Measurements from ENCODE around the gene CALHM1.

The CALHM1 gene

GRCh38 chr10:103442031-103442461 lies 16.7 kb downstream of the CALHM1 start:
- ChIA-PET POLR2A (interaction anchor here (0.5 to 0.6 kb wide), 2 partner anchors 9 to 63 kb away, joined by 3 to 4 read pairs; no protein-coding TSS in a partner anchor), CTCF (interaction anchor here (0.6 to 5.0 kb wide), 4 partner anchors 25 to 43 kb away, joined by 3 to 18 read pairs (median 6); no protein-coding TSS in a partner anchor)
- TF ChIP-seq CTCF (IDR thresholded peaks at IDR 0.05; ENCODE audit: insufficient read depth, low read length, missing control alignments), result no peak
- no peak overlapping the region for H3K4me3 ChIP-seq (ENCODE audit: low read depth, low read length)
- no peak for DNase-seq (ENCODE audit: low read depth, low spot score)

GRCh38 chr10:103441611-103442010 lies 17.1 kb downstream of the CALHM1 start:
- no peak overlapping the region for H3K4me3 ChIP-seq (ENCODE audit: low read depth, low read length)
- TF ChIP-seq CTCF (IDR thresholded peaks at IDR 0.05; ENCODE audit: insufficient read depth, low read length, missing control alignments), result no peak
- CTCF ChIA-PET, result interaction anchor here (0.6 to 5.0 kb wide), 3 partner anchors 25 to 41 kb away, joined by 3 to 18 read pairs (median 10); no protein-coding TSS in a partner anchor
- POLR2A ChIA-PET, result interaction anchor here (0.5 kb wide), 1 partner anchor 63 kb away, joined by 3 read pairs; no protein-coding TSS in a partner anchor
- no peak for DNase-seq (ENCODE audit: low read depth, low spot score)

- no peak overlapping the region for H3K4me3 ChIP-seq (ENCODE audit: low read depth, low read length)
- ChIA-PET POLR2A (no interaction called here), CTCF (interaction anchor here (1.7 kb wide), 1 partner anchor 40 kb away, joined by 10 read pairs; no protein-coding TSS in a partner anchor)
- TF ChIP-seq CTCF (IDR thresholded peaks at IDR 0.05; ENCODE audit: insufficient read depth, low read length, missing control alignments), result no peak
- DNase-seq (ENCODE audit: low read depth, low spot score), result no peak
Measured at GRCh38 chr10:103441206-103441605, 17.5 kb downstream of the CALHM1 start.

GRCh38 chr10:103440416-103440815 lies 18.3 kb downstream of the CALHM1 start:
- TF ChIP-seq CTCF (IDR thresholded peaks at IDR 0.05; ENCODE audit: insufficient read depth, low read length, missing control alignments), result no peak
- POLR2A ChIA-PET, result no interaction called here
- CTCF ChIA-PET, result interaction anchor here (1.0 to 2.7 kb wide), 2 partner anchors 15 to 25 kb away, joined by 4 to 9 read pairs; no protein-coding TSS in a partner anchor

GRCh38 chr10:103439776-103440175 lies 18.9 kb downstream of the CALHM1 start:
- CTCF ChIA-PET, result interaction anchor here (1.0 to 2.7 kb wide), 2 partner anchors 16 to 24 kb away, joined by 4 to 9 read pairs; no protein-coding TSS in a partner anchor
- POLR2A ChIA-PET, result no interaction called here
- no peak for DNase-seq (ENCODE audit: low read depth, low spot score)
- H3K4me3 ChIP-seq (ENCODE audit: low read depth, low read length), result no peak overlapping the region
- TF ChIP-seq CTCF (IDR thresholded peaks at IDR 0.05; ENCODE audit: insufficient read depth, low read length, missing control alignments), result no peak

More at GRCh38 chr10:103440416-103440815, 18.3 kb downstream of the CALHM1 start:
- H3K4me3 ChIP-seq (ENCODE audit: low read depth, low read length), result no peak overlapping the region
- no peak for DNase-seq (ENCODE audit: low read depth, low spot score)

- TF ChIP-seq CTCF (IDR thresholded peaks at IDR 0.05; ENCODE audit: insufficient read depth, low read length, missing control alignments), result no peak
- no peak overlapping the region for H3K4me3 ChIP-seq (ENCODE audit: low read depth, low read length)
- ChIA-PET CTCF (interaction anchor here (1.7 to 2.6 kb wide), 3 partner anchors 17 to 52 kb away, joined by 6 to 12 read pairs (median 12); no protein-coding TSS in a partner anchor), POLR2A (no interaction called here)
- no peak for DNase-seq (ENCODE audit: low read depth, low spot score)
Measured at GRCh38 chr10:103433858-103434257, 24.8 kb downstream of the CALHM1 start.

Measured in AG04449 (cell line).